Heart right ventricle (tissue), 16 donors: ENCODE data around the gene TNP1. TPM values are rescaled to one million over a fixed set of nuclear protein-coding genes. Genes with fewer than 3 reads are reported as not detected.

Experiments
- ATAC-seq, 8 donors: fragments of 200-7000 bp; cut with Tn5 transposase; one replicate each; pipeline ENCODE4 v1.9.1; 2020; ENCODE audit warnings: mild to moderate bottlenecking in 8 of 8, moderate library complexity in 8 of 8, moderate number of reproducible peaks in 1 of 8
- DNase-seq, 2 donors: peaks; one replicate each; pipeline ENCODE4 v3.0.0-alpha.2; 2020
- H3K27ac ChIP-seq, 10 donors: fragments of 200-600 bp; sonication (generic) in 2 of 10; one replicate each; pipeline versions ENCODE4 v1.5.0 to v1.8.0; 2020 to 2022; ENCODE audit warnings: mild to moderate bottlenecking in 3 of 10
- H3K27me3 ChIP-seq, 7 donors: fragments of 200-600 bp; one replicate each; pipeline ENCODE4 v1.8.0; 2021 to 2022; ENCODE audit warnings: mild to moderate bottlenecking in 2 of 7
- H3K36me3 ChIP-seq, 9 donors: fragments of 200-600 bp; sonication (generic) in 1 of 9; one replicate each; pipeline versions ENCODE4 v1.5.0 to v1.8.0; 2020 to 2022; ENCODE audit warnings: mild to moderate bottlenecking in 2 of 9
- H3K4me1 ChIP-seq, 9 donors: fragments of 200-600 bp; sonication (generic) in 1 of 9; one replicate each; pipeline versions ENCODE4 v1.5.0 to v1.8.0; 2020 to 2022; ENCODE audit warnings: mild to moderate bottlenecking in 4 of 9
- H3K4me3 ChIP-seq, 10 donors: fragments of 200-600 bp; sonication (generic) in 2 of 10; one replicate each; pipeline versions ENCODE4 v1.5.0 to v1.8.0; 2020 to 2022; ENCODE audit warnings: mild to moderate bottlenecking in 7 of 10, moderate library complexity in 2 of 10
- H3K9me3 ChIP-seq, 11 donors: fragments of 200-600 bp in 10 of 11; sonication (generic) in 2 of 11; one replicate each; pipeline versions ENCODE4 v1.5.0 to v1.8.0; 2013 to 2022; ENCODE audit warnings: mild to moderate bottlenecking in 2 of 11, control low read depth in 1 of 11, moderate library complexity in 1 of 11
- CTCF ChIP-seq, 9 donors: fragments of 200-600 bp; sonication (generic) in 2 of 9; IDR thresholded peaks; one replicate each; pipeline versions ENCODE4 v1.5.0 to v1.8.0; 2021 to 2022; ENCODE audit warnings: antibody characterized with exemption in 9 of 9, mild to moderate bottlenecking in 5 of 9, moderate library complexity in 1 of 9
- WGBS, 2 donors: extraction: QIAGEN DNeasy Blood & Tissue Kit; methylation state at CpG; one replicate each; pipeline ENCODE4 v1.1.7; 2013; ENCODE audit warnings: inconsistent platforms in 1 of 2; 5-methylcytosine and 5-hydroxymethylcytosine counted together
- intact Hi-C, 10 donors: fragments of 100-400 bp; cut with DNase I; formaldehyde crosslinking; loops; one replicate each; pipeline versions ENCODE4 v1.11.1 to v1.14.2; 2022
- polyA plus RNA-seq, 2 donors: library from polyadenylated mRNA; stranded (reverse); fragments of 200-250 nt; gene quantifications; one replicate each; pipeline ENCODE4 v1.2.3, GENCODE V29; 2013
- total RNA-seq, 10 donors: library from RNA; stranded (reverse); fragmentation: NEBNext Ultra II Directional in 3 of 10; extraction: Animal tissue kit (Norgen Biotek cat#: 25700) in 3 of 10; gene quantifications; one replicate each; pipeline versions ENCODE4 v1.2.1 to v1.2.4, GENCODE V29; 2021 to 2023
- donor health status: Arrhythmogenic right ventricular cardiomyopathy.
- donor health status: ischemic (EF 13 %, LVEDD 7.1; RV severe dilation, severe dysfunction).
- donor health status: healthy with polysubstance abuse.
- donor health status: DM: no; HTN: yes; CAD: no.
- donor health status: DM: no; HTN: no; CAD: no.
- donor health status: ischemic (EF 25% LVEDD 6.9; RV normal size, moderate dysfunction).
- donor health status: ischemic (EF 25% LVEDD 5.7; RV mildly dilated, moderate dysfunction).
- donor health status: healthy.
- donor health status: DM: yes; HTN: yes; CAD: no.
- donor health status: Ischemic cardiomyopathy.
- donor health status: ischemic (EF 35%, LVEDD 5.7; RV mildly dilated, moderate dysfunction).
- donor health status: nonischemic (EF 11% LVEDD 7.7; RV severe dilation, severe dysfunction).
- donor health status: DM: yes; HTN: yes; CAD: no.
- donor health status: PGD.
- donor health status: ischemic (EF 29% LVEDD 5.4; RV normal size, mild dysfunction).
- donor health status: nonischemic (EF 23%, LVEDD 6.1; RV moderate dilation, normal function).

The TNP1 gene
- total and polyA plus RNA-seq, 12 donors = not detected

- DNase-seq (no peak), ATAC-seq (no peak)
- H3K27me3 ChIP-seq = no peaks in the 10 kb centered on the region
- no peak for TF ChIP-seq CTCF (IDR thresholded peaks at IDR 0.05)
- WGBS, 2 donors = 94 to 97% methylated on average over 3 of the region's 3 CpGs
- H3K36me3 ChIP-seq = no peaks in the 10 kb centered on the region
- no peaks in the 10 kb centered on the region for H3K9me3 ChIP-seq
- no peak overlapping the region for H3K4me3 ChIP-seq
- H3K27ac ChIP-seq = no peak overlapping the region
- intact Hi-C loops = no loop called here
- H3K4me1 ChIP-seq = no peaks in the 10 kb centered on the region
These were observed 12.2 kb upstream of the TNP1 start for GRCh38 chr2:216872040-216872439.

GRCh38 chr2:216871333-216871934 is 11.6 kb upstream of the TNP1 start:
- H3K27ac ChIP-seq = no peak overlapping the region
- H3K4me3 ChIP-seq = no peak overlapping the region
- 83% methylated on average over 4 of the region's 4 CpGs for WGBS, 2 donors
- ATAC-seq (no peak), DNase-seq (no peak)
- no peaks in the 10 kb centered on the region for H3K9me3 ChIP-seq
- TF ChIP-seq CTCF (IDR thresholded peaks at IDR 0.05) = no peak
- no peaks in the 10 kb centered on the region for H3K27me3 ChIP-seq
- H3K36me3 ChIP-seq = no peaks in the 10 kb centered on the region
- intact Hi-C loops = no loop called here
- H3K4me1 ChIP-seq = no peaks in the 10 kb centered on the region

- WGBS, 2 donors = 95 to 97% methylated on average over 3 of the region's 3 CpGs
- intact Hi-C loops = no loop called here
- Histone ChIP-seq H3K36me3 (no peaks in the 10 kb centered on the region), H3K27me3 (no peaks in the 10 kb centered on the region), H3K4me3 (no peak overlapping the region), H3K4me1 (no peaks in the 10 kb centered on the region), H3K27ac (no peak overlapping the region), H3K9me3 (no peaks in the 10 kb centered on the region)
- TF ChIP-seq CTCF (IDR thresholded peaks at IDR 0.05) = no peak
- ATAC-seq (no peak), DNase-seq (no peak)
These were observed 10.9 kb upstream of the TNP1 start for GRCh38 chr2:216870508-216871332.

GRCh38 chr2:216866515-216867095 is 6.7 kb upstream of the TNP1 start:
- no peak for TF ChIP-seq CTCF (IDR thresholded peaks at IDR 0.05)
- WGBS, 2 donors = 86 to 96% methylated on average over 3 of the region's 3 CpGs

More at GRCh38 chr2:216866515-216867095, 6.7 kb upstream of the TNP1 start:
- DNase-seq (no peak), ATAC-seq (no peak)
- no peaks in the 10 kb centered on the region for H3K27me3 ChIP-seq
- no peak overlapping the region for H3K27ac ChIP-seq
- peaks cover 0 to 10% (median 0%) of the 10 kb centered on the region in 9 donors for H3K4me1 ChIP-seq
- no peaks in the 10 kb centered on the region for H3K36me3 ChIP-seq
- intact Hi-C loops = loop anchor here in 1 of 10 donors (5.0 kb wide), 1 partner anchor 61 kb away; no protein-coding TSS in a partner anchor
- no peaks in the 10 kb centered on the region for H3K9me3 ChIP-seq
- no peak overlapping the region for H3K4me3 ChIP-seq
